Ascending aorta (tissue), 2 donors: Measurements from ENCODE around the gene ZNF462. TPM values are rescaled to one million over a fixed set of nuclear protein-coding genes. Genes with fewer than 3 reads are reported as not detected.

ENCODE experiments used
- DNase-seq, 2 donors: peaks; one replicate each; pipeline ENCODE4 v3.0.0-alpha.2; 2019; ENCODE audit warnings: low spot score in 2 of 2
- H3K27ac ChIP-seq, 2 donors: fragments of 200-600 bp; sonication (generic); one replicate each; pipeline ENCODE4 v1.5.1; 2016 to 2017; ENCODE audit warnings: mild to moderate bottlenecking in 1 of 2
- H3K27me3 ChIP-seq: fragments of 200-600 bp; sonication (generic); one replicate; pipeline ENCODE4 v1.5.1; 2017
- H3K36me3 ChIP-seq, 2 donors: fragments of 200-600 bp; sonication (generic); one replicate each; pipeline ENCODE4 v1.5.1; 2016
- H3K4me1 ChIP-seq, 2 donors: fragments of 200-600 bp; sonication (generic); one replicate each; pipeline ENCODE4 v1.5.1; 2016 to 2017; ENCODE audit warnings: mild to moderate bottlenecking in 1 of 2
- H3K4me3 ChIP-seq, 2 donors: fragments of 200-600 bp; sonication (generic); one replicate each; pipeline ENCODE4 v1.5.1; 2016 to 2017; ENCODE audit warnings: mild to moderate bottlenecking in 1 of 2
- H3K9me3 ChIP-seq, 2 donors: fragments of 200-600 bp; sonication (generic); one replicate each; pipeline ENCODE4 v1.5.1; 2016
- intact Hi-C: fragments of 100-400 bp; cut with DNase I; formaldehyde crosslinking; loops from one replicate; pipeline ENCODE4 v1.15.1; 2023
- total RNA-seq: library from RNA; depleted of rRNA; stranded (reverse); fragments of >200 nt; gene quantifications from one replicate; pipeline ENCODE4 v1.1.0, GENCODE V29; 2016
- TF ChIP-seq, protein P1 (sequence below), 3 experiments: fragments of 200-600 bp in 2 of 3; fragments of 450-650 bp in 1 of 3; sonication (generic) in 2 of 3; IDR thresholded peaks; one replicate each; pipeline ENCODE4 v1.5.1; 2016 to 2019; ENCODE audit warnings: antibody characterized with exemption in 3 of 3, mild to moderate bottlenecking in 1 of 3, moderate library complexity in 1 of 3

The ZNF462 gene
- total RNA-seq, 1 donor from 2014 or later, result 8.8 TPM

DNA sequence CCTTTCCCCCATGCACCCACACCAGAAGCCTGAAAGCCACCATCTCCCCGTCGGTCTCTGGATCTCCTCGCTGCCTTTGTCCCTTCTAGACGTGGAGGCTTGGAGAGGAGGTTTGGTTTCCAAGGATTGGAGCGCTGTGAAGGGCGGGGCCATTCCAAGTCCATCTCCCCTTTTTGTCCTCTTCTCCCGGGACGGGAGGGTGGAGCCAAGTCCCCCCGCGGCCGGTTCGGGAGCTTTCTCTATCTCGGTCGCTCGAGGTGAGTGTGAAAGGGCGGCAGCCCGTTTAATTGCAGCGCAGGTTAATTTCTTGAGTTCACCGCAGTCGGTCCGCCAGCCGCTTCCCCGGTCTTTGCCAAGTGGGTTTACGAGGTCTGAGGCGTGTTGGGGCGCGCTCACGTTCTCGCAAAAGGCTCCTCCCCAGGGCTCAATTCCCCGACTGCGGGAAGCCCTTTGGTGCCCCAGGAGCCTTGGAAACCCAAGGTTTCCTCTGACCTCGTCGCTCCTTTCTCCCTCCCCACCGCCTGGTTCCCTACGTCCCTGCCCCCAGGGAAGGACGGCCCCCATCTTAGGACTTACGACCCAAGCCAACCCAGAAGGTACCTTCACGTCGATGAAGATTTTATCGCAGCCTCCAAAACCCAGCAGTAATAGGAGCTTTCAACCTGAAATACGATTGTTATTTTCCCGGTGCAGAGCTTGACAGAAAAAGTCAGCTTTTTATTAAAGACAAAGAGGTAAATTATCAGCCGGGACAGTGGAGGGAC is 2.8 kb upstream of the ZNF462 start:
- Histone ChIP-seq H3K9me3 (no peaks in the 10 kb centered on the region), H3K27ac (peak overlapping the region; percentile 19 to 49), H3K4me1 (no peaks in the 10 kb centered on the region), H3K36me3 (no peaks in the 10 kb centered on the region), H3K27me3 (no peaks in the 10 kb centered on the region), H3K4me3 (peak overlapping the region; percentile 69 to 76)
- TF ChIP-seq, protein P1, sequence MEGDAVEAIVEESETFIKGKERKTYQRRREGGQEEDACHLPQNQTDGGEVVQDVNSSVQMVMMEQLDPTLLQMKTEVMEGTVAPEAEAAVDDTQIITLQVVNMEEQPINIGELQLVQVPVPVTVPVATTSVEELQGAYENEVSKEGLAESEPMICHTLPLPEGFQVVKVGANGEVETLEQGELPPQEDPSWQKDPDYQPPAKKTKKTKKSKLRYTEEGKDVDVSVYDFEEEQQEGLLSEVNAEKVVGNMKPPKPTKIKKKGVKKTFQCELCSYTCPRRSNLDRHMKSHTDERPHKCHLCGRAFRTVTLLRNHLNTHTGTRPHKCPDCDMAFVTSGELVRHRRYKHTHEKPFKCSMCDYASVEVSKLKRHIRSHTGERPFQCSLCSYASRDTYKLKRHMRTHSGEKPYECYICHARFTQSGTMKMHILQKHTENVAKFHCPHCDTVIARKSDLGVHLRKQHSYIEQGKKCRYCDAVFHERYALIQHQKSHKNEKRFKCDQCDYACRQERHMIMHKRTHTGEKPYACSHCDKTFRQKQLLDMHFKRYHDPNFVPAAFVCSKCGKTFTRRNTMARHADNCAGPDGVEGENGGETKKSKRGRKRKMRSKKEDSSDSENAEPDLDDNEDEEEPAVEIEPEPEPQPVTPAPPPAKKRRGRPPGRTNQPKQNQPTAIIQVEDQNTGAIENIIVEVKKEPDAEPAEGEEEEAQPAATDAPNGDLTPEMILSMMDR (IDR thresholded peaks at IDR 0.05), result no peak
- DNase-seq, result peak in 1 of 2 donors; percentile 65
- intact Hi-C loops, result loop anchor here (5.0 kb wide), 1 partner anchor 422 kb away; the partner anchor contains the start of gene RAD23B

DNA sequence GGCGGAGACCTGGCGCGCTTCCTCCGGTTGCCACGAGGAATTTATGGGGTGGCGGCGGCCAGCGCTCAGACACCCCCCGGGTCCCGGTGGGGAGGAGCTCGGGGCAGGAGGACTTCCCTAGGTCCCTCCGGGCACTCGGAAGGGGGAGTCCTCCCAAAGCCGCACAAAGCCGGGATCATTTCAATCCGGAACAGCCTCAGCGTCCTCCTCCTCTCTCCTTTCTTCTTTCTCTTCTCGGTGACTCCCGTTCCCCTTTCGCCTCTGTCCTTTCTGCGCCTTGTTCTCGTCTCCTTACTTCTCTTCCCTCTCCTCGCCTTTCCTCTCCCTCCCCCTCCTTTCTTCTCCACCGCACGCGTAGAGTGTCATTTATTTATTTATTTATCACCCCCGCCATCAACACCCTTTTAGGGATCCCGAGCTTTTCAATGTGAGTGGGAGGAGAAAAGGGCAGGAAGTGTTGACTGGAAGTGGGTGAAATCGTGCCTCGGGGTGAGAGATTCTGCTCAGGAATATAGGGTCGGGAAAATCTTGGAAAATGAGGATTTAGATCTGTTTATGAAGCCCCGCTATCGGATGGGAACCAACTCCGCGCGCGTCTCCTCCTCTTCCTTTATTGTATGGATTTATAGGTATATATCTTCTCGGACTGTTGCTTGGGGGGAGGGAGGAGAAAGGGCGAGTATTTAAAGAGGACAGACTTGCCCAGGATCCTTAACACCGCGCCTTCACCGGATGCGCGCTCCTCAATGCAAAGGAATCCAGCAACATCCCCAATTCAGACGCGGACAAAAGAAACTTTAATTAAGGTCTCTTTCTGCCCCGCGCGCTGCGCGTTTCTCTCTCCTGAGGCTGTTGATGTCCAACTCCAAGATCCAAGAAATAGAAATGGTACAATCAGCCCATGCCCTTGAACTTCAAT is 2.0 kb upstream of the ZNF462 start:
- H3K36me3 ChIP-seq, result no peaks in the 10 kb centered on the region
- intact Hi-C loops, result loop anchor here (5.0 kb wide), 1 partner anchor 421 kb away; the partner anchor contains the start of gene RAD23B
- TF ChIP-seq, protein P1 (IDR thresholded peaks at IDR 0.05), result no peak
- H3K27ac ChIP-seq, result peak overlapping the region; percentile 19 to 49
- no peaks in the 10 kb centered on the region for H3K4me1 ChIP-seq
- H3K27me3 ChIP-seq, result no peaks in the 10 kb centered on the region
- DNase-seq, result no peak
- no peaks in the 10 kb centered on the region for H3K9me3 ChIP-seq
- peak overlapping the region; percentile 69 to 76 for H3K4me3 ChIP-seq

DNA sequence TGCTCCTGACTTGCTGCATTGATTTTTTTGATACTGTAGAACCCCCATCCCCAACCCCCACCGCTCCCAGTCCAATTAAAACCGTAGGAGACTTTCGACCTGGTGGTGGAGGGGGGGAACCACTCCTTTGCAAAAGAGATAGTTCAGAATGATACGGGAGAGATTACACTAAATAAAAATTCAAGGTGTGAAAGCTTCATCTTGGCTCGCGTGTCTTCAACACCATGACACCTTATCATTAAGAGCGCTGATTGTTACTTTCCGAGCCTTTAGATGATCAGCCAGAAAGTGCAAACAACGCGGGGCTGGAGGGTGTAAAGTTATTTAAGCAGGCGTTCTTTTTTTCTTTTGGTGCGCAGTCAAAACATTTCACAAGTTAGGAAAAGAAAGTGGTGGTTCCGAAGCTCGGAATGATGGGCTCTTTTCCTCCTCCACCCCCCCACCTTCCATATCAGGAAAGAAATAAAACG is 1.3 kb upstream of the ZNF462 start:
- intact Hi-C loops, result loop anchor here (5.0 kb wide), 1 partner anchor 421 kb away; the partner anchor contains the start of gene RAD23B
- Histone ChIP-seq H3K36me3 (no peaks in the 10 kb centered on the region), H3K27ac (peak overlapping the region in 1 of 2 donors; percentile 83), H3K9me3 (no peaks in the 10 kb centered on the region), H3K4me3 (peak overlapping the region; percentile 69 to 76), H3K4me1 (no peaks in the 10 kb centered on the region), H3K27me3 (no peaks in the 10 kb centered on the region)
- DNase-seq, result no peak
- TF ChIP-seq, protein P1 (IDR thresholded peaks at IDR 0.05), result no peak

DNA sequence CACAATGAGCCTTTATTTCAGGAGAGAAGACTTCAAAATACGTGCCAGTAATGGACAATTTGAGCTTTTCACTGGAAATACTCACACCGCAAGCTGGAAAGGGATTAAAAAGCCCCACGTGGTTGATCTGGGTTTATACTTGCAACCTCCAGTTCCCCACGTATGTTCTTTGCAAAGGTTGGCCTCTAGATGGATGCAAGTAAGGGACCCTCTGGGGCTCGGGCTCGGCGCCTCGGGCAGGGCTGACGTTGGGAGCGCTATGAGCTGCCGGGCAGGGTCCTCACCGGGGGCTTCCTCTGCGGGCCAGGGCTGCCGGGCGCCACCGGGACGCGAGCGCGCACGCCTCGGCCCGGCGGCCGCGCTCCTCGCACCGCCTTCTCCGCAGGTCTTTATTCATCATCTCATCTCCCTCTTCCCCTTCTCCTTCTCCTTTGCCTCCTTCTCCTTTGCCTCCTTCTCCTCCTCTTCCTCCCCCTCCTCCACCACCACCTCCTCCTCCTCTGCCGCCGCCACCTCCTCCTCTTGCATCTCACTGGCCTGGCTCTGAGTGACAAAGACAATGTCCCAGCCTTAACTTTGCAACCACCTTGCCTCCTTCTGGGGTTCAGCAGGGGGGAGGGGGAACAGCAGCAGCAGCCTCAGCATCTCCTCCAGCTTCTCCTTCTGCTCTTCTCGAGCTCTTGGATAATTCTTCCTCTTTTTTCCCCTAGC is 701 bp upstream of the ZNF462 start:
- no peak for DNase-seq
- H3K9me3 ChIP-seq, result no peaks in the 10 kb centered on the region
- TF ChIP-seq, protein P1 (IDR thresholded peaks at IDR 0.05), result no peak
- H3K4me1 ChIP-seq, result no peaks in the 10 kb centered on the region
- H3K27ac ChIP-seq, result peak overlapping the region; percentile 77 to 83
- H3K27me3 ChIP-seq, result no peaks in the 10 kb centered on the region
- H3K36me3 ChIP-seq, result no peaks in the 10 kb centered on the region
- H3K4me3 ChIP-seq, result peak overlapping the region; percentile 69 to 76
- intact Hi-C loops, result loop anchor here (5.0 kb wide), 1 partner anchor 420 kb away; the partner anchor contains the start of gene RAD23B
